Measurements from ENCODE around the gene DOCK4.

DNA sequence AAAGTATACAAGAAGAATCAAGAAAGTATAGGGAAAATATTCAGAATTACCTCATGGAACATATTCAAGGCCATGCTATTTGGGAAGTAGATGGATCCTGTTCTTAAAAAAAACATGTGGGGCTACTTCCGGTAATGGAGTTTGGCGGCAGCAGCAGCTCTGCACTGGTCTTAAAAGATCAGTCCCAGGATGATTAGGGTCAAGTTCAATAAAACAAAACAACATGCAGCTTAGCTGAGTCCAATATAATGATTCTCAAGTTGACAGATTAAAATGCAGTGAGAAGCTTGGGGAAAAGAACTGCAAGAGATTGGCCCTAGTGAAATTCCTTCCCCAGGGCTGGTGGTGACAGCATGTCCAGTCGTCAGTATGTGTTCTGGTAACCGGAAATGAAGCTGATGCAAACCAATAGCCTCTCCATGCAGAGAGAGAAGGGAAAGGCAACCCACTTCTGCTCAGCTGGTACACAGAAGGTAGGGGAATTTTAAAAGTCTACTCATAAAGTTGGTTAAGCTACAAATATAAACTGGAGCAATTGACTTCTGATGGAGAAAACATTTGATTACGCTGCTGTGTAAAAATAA is 338.8 kb downstream of the DOCK4 start:
- TF ChIP-seq CTCF (IDR thresholded peaks at IDR 0.05) (no peak), POLR2A (IDR thresholded peaks at IDR 0.05) (no peak)
